Measurements from ENCODE around the gene DCX.

Gene DCX

GRCh38 chrX:111262086-111262485 is 149.9 kb downstream of the DCX start:
- no peak for TF ChIP-seq USF1 (IDR thresholded peaks at IDR 0.05)
- no peak for TF ChIP-seq NFIC (IDR thresholded peaks at IDR 0.05)
- no peak for TF ChIP-seq EGR1 (IDR thresholded peaks at IDR 0.05)

DNA sequence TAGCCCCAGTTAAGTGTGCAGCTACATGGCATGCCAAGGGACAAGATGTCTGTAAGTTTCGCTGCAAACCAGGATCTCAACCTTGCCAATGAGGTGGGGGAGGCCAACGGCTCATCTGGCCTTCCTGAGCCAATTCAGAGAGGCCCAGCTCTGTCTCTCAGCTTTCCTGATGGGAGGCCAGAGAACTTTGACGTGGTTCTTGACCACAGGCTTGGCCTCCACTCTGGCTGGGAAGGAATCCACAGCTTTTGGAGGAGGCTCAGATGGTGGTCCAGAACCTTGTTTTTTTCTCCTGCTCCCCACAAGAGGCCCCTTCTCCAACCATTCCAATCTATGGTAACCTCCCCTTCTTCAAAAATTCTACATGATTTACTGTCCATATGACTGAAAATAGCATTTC is 151.5 kb downstream of the DCX start:
- TF ChIP-seq NFIC (IDR thresholded peaks at IDR 0.05) = no peak
- no peak for TF ChIP-seq CREB1 (IDR thresholded peaks at IDR 0.05; ENCODE audit: low read depth)
- TF ChIP-seq USF1 (IDR thresholded peaks at IDR 0.05) = no peak
- TF ChIP-seq ZBTB7A (IDR thresholded peaks at IDR 0.05; ENCODE audit: low read depth) = no peak
- no peak for TF ChIP-seq CEBPB (IDR thresholded peaks at IDR 0.05)
- no peak for TF ChIP-seq TEAD4 (IDR thresholded peaks at IDR 0.05)
- TF ChIP-seq YY1 (IDR thresholded peaks at IDR 0.05; ENCODE audit: low read depth) = no peak
- TF ChIP-seq, protein P1, sequence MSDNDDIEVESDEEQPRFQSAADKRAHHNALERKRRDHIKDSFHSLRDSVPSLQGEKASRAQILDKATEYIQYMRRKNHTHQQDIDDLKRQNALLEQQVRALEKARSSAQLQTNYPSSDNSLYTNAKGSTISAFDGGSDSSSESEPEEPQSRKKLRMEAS (IDR thresholded peaks at IDR 0.05) = no peak
- TF ChIP-seq TAF1 (IDR thresholded peaks at IDR 0.05; ENCODE audit: low read depth) = no peak
- TF ChIP-seq FOXM1 (IDR thresholded peaks at IDR 0.05; ENCODE audit: borderline replicate concordance, low read depth) = no peak
- no peak for TF ChIP-seq EP300 (IDR thresholded peaks at IDR 0.05; ENCODE audit: borderline replicate concordance)
- TF ChIP-seq TCF12 (IDR thresholded peaks at IDR 0.05; ENCODE audit: low read depth) = no peak
- TF ChIP-seq, protein P2, sequence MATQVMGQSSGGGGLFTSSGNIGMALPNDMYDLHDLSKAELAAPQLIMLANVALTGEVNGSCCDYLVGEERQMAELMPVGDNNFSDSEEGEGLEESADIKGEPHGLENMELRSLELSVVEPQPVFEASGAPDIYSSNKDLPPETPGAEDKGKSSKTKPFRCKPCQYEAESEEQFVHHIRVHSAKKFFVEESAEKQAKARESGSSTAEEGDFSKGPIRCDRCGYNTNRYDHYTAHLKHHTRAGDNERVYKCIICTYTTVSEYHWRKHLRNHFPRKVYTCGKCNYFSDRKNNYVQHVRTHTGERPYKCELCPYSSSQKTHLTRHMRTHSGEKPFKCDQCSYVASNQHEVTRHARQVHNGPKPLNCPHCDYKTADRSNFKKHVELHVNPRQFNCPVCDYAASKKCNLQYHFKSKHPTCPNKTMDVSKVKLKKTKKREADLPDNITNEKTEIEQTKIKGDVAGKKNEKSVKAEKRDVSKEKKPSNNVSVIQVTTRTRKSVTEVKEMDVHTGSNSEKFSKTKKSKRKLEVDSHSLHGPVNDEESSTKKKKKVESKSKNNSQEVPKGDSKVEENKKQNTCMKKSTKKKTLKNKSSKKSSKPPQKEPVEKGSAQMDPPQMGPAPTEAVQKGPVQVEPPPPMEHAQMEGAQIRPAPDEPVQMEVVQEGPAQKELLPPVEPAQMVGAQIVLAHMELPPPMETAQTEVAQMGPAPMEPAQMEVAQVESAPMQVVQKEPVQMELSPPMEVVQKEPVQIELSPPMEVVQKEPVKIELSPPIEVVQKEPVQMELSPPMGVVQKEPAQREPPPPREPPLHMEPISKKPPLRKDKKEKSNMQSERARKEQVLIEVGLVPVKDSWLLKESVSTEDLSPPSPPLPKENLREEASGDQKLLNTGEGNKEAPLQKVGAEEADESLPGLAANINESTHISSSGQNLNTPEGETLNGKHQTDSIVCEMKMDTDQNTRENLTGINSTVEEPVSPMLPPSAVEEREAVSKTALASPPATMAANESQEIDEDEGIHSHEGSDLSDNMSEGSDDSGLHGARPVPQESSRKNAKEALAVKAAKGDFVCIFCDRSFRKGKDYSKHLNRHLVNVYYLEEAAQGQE (IDR thresholded peaks at IDR 0.05; ENCODE audit: low read depth) = no peak
- no peak for TF ChIP-seq RAD21 (IDR thresholded peaks at IDR 0.05; ENCODE audit: low read depth)
- TF ChIP-seq EGR1 (IDR thresholded peaks at IDR 0.05) = no peak

DNA sequence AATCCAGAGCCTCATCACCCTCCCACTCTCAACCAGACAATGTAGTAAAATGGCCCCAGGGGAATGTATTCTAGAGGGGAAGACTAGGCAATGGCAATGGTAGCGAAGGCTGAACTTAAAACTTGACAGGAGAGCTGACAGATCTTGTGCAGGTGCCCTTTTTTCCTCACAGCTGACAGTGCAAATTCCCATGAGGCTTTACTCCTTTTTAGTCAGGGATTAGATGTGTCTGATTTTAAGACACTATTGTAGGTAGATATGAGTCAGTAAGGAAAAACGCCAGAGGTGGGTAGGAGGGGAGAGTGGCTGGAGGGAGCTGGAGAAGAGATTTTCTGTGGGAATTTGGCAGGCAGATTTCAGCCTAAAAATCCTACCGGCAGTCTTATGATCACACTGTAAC is 152.4 kb downstream of the DCX start:
- TF ChIP-seq ZBTB7A (IDR thresholded peaks at IDR 0.05; ENCODE audit: low read depth) (no peak), USF1 (IDR thresholded peaks at IDR 0.05) (no peak), CREB1 (IDR thresholded peaks at IDR 0.05; ENCODE audit: low read depth) (no peak), YY1 (IDR thresholded peaks at IDR 0.05; ENCODE audit: low read depth) (no peak)
- TF ChIP-seq, protein P1 (IDR thresholded peaks at IDR 0.05) = no peak

- TF ChIP-seq NFIC (IDR thresholded peaks at IDR 0.05) (no peak), CREB1 (IDR thresholded peaks at IDR 0.05; ENCODE audit: low read depth) (no peak), FOXM1 (IDR thresholded peaks at IDR 0.05; ENCODE audit: borderline replicate concordance, low read depth) (no peak), CEBPB (IDR thresholded peaks at IDR 0.05) (no peak), TEAD4 (IDR thresholded peaks at IDR 0.05) (no peak), ZBTB7A (IDR thresholded peaks at IDR 0.05; ENCODE audit: low read depth) (no peak)
- TF ChIP-seq, protein P2 (IDR thresholded peaks at IDR 0.05; ENCODE audit: low read depth) = no peak
- TF ChIP-seq, protein P1 (IDR thresholded peaks at IDR 0.05) = no peak
Observed at GRCh38 chrX:111257733-111258132, 154.3 kb downstream of the DCX start.

DNA sequence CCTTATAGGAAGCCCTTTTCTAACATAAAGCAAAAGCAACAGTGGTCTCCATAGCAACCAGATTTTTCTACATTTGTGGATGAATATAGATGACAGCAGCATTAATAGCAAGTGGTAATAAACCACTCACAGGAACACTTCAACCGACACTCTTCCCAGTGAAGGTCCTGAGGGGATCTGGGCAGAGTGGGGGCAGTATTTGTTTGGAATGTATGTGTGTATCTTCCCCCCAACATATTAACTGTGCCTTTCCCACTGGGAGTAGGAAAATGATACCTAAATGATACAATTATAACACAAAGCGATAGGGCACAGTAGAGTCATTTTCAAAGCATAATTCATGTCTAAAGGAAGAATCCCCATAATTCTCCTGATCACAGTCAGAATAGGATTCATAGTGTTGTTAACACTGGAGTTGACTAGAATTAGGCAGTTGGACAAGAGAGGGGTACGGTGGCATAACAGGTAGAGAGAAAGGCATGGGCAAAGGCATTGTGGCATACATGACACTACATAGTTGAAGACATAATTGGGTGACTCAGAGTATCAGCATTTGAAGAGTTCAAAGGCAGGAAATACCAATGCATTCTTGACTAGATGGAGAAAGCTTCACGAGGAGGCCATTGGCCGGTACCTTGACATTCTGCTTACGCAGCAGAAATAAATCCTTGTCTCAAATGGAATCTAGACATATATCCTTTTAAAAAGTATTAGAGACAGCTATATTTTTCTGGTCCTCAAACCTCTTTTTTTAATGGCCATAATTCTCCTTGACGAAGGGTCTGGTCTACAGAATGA is 156.9 kb downstream of the DCX start:
- TF ChIP-seq CREB1 (IDR thresholded peaks at IDR 0.05; ENCODE audit: low read depth) (no peak), USF1 (IDR thresholded peaks at IDR 0.05) (no peak)

Measured in Ishikawa (cell line).